Measurements from ENCODE around the gene NDE1.

GRCh38 chr16:15682105-15682570 lies 32.1 kb downstream of the NDE1 start:
- no peak for TF ChIP-seq CTCF (IDR thresholded peaks at IDR 0.05 in 4 of 5, conservative IDR thresholded peaks at IDR 0.05 in 1 of 5)
- TF ChIP-seq POLR2A (IDR thresholded peaks at IDR 0.05), result no peak

Measured in gastrocnemius medialis (tissue), 4 donors.